GM12878 (cell line): ENCODE results near the gene ADGRV1.

Experiments used
- ATF7 ChIP-seq: fragments of 450-650 bp; IDR thresholded peaks from 2 replicates; pipeline ENCODE4 v1.6.1; 2016; ENCODE audit warnings: low read depth, mild to moderate bottlenecking
- CEBPB ChIP-seq, 2 experiments: fragments of 150-350 bp in 1 of 2; IDR thresholded peaks; 2 replicates each; pipeline ENCODE4 v1.6.1; 2012 to 2014; ENCODE audit warnings: low read depth in 2 of 2, low read length in 2 of 2, borderline replicate concordance in 1 of 2, inconsistent platforms in 1 of 2
- CHD4 ChIP-seq: fragments of 200-600 bp; sonication (generic); IDR thresholded peaks from 2 replicates; pipeline ENCODE4 v1.6.1; 2016; ENCODE audit warnings: mild to moderate bottlenecking
- CTCF ChIP-seq, 3 experiments: IDR thresholded peaks in 2 of 3; conservative IDR thresholded peaks in 1 of 3; 2 replicates each; pipeline ENCODE4 v1.5.1; 2011; ENCODE audit warnings: low read depth in 3 of 3, low read length in 3 of 3, mild to moderate bottlenecking in 3 of 3, control low read depth in 2 of 3, moderate library complexity in 2 of 3, inconsistent platforms in 1 of 3, mixed read lengths in 1 of 3; ENCODE audit not compliant: control insufficient read depth in 2 of 3, insufficient read depth in 1 of 3; ENCODE audit errors: extremely low read depth in 1 of 3
- EZH2 ChIP-seq: IDR thresholded peaks from 2 replicates; pipeline ENCODE4 v1.6.1; 2012; ENCODE audit warnings: low read depth, mild to moderate bottlenecking, control low read depth, inconsistent platforms, low read length, borderline replicate concordance; ENCODE audit not compliant: control insufficient read depth
- MAX ChIP-seq: IDR thresholded peaks from 2 replicates; pipeline ENCODE4 v1.6.1; 2012; ENCODE audit warnings: low read depth, low read length, improper control_type of control experiment
- POLR2A ChIP-seq: IDR thresholded peaks from 2 replicates; pipeline ENCODE4 v1.6.1; 2011; ENCODE audit warnings: low read depth, mild to moderate bottlenecking, low read length
- RAD51 ChIP-seq: fragments of 450-650 bp; IDR thresholded peaks from 2 replicates; pipeline ENCODE4 v1.6.1; 2016; ENCODE audit warnings: moderate library complexity, mild to moderate bottlenecking, inconsistent platforms
- SIN3A ChIP-seq: IDR thresholded peaks from 2 replicates; pipeline ENCODE4 v1.6.1; 2012; ENCODE audit warnings: low read depth, low read length, improper control_type of control experiment
- SMC3 ChIP-seq: IDR thresholded peaks from 2 replicates; pipeline ENCODE4 v1.6.1; 2011; ENCODE audit warnings: low read length, improper control_type of control experiment, borderline replicate concordance
- TCF3 ChIP-seq: IDR thresholded peaks from 2 replicates; pipeline ENCODE4 v1.6.1; 2012; ENCODE audit warnings: low read depth, mild to moderate bottlenecking, low read length, borderline replicate concordance; ENCODE audit not compliant: insufficient read depth
- YY1 ChIP-seq: IDR thresholded peaks from 2 replicates; pipeline ENCODE4 v1.6.1; 2011; ENCODE audit warnings: low read depth, mild to moderate bottlenecking, low read length
- ZBED1 ChIP-seq: IDR thresholded peaks from 2 replicates; pipeline ENCODE4 v1.6.1; 2016; ENCODE audit warnings: borderline replicate concordance
- ZNF24 ChIP-seq: fragments of 450-650 bp; IDR thresholded peaks from 2 replicates; pipeline ENCODE4 v1.6.1; 2017; ENCODE audit warnings: antibody characterized with exemption, mild to moderate bottlenecking

GRCh38 chr5:90911169-90911568, 352.6 kb downstream of the ADGRV1 start:
- TF ChIP-seq MAX (no peak), ZNF24 (no peak), POLR2A (no peak), CHD4 (no peak), SIN3A (no peak), YY1 (no peak), CTCF (IDR thresholded peaks at IDR 0.05 in 2 of 3, conservative IDR thresholded peaks at IDR 0.05 in 1 of 3; ENCODE audit: control insufficient read depth in 2 of 3, extremely low read depth in 1 of 3, insufficient read depth in 1 of 3, low read depth in 3 of 3, low read length in 3 of 3) (no peak), RAD51 (no peak), ATF7 (no peak), EZH2 (no peak), CEBPB (IDR thresholded peaks at IDR 0.05; ENCODE audit: borderline replicate concordance in 1 of 2, low read depth in 2 of 2, low read length in 2 of 2) (no peak), SMC3 (no peak), TCF3 (no peak), ZBED1 (no peak)
